ENCODE measurements around the gene SMYD3.

GRCh38 chr1:245859493-245860114, 647.5 kb downstream of the SMYD3 start:
- no peak for TF ChIP-seq CTCF (IDR thresholded peaks at IDR 0.05 in 8 of 11, conservative IDR thresholded peaks at IDR 0.05 in 3 of 11)
- TF ChIP-seq POLR2AphosphoS5 (IDR thresholded peaks at IDR 0.05) = no peak

Measured in spleen (tissue), 7 donors.